Stimulated activated naive CD8-positive, alpha-beta T cell treated with anti-CD3 and anti-CD28 coated beads, Interleukin-15, amount 100 ng/mL, for 72 hours (primary cell): ENCODE results near the gene C7orf57.

ENCODE experiments used
- ATAC-seq: fragments of 150-1000 bp; cut with Tn5 transposase; 2 replicates; pipeline ENCODE4 v1.10.0; 2021; ENCODE audit warnings: mild to moderate bottlenecking, moderate library complexity
- DNase-seq, 2 donors: peaks; one replicate each; pipeline ENCODE4 v3.0.0; 2021 to 2022
- H3K27ac Mint-ChIP-seq, 2 donors: one replicate each; pipeline ENCODE4 v1.8.0; 2022; ENCODE audit warnings: mild to moderate bottlenecking in 2 of 2, mixed read lengths in 2 of 2, moderate library complexity in 2 of 2
- H3K27me3 Mint-ChIP-seq: one replicate; pipeline ENCODE4 v1.8.0; 2022; ENCODE audit warnings: mixed read lengths
- H3K4me1 Mint-ChIP-seq: one replicate; pipeline ENCODE4 v1.8.0; 2022; ENCODE audit warnings: mild to moderate bottlenecking, mixed read lengths
- H3K4me3 Mint-ChIP-seq, 2 donors: one replicate each; pipeline ENCODE4 v1.8.0; 2022; ENCODE audit warnings: mild to moderate bottlenecking in 2 of 2, mixed read lengths in 2 of 2, moderate library complexity in 1 of 2
- H3K9me3 Mint-ChIP-seq, 2 donors: one replicate each; pipeline ENCODE4 v1.8.0; 2022; ENCODE audit warnings: mixed read lengths in 2 of 2

Gene C7orf57

GRCh38 chr7:48088559-48089045, 53.3 kb downstream of the C7orf57 start:
- Mint-ChIP-seq H3K9me3 (no peaks in the 10 kb centered on the region), H3K4me3 (peak overlapping the region; percentile 83 to 91), H3K27ac (peak overlapping the region; percentile 96), H3K27me3 (no peaks in the 10 kb centered on the region), H3K4me1 (peaks cover 84% of the 10 kb centered on the region)
- DNase-seq (no peak), ATAC-seq (peak; percentile 81)

- H3K27ac Mint-ChIP-seq: peak within 1 kb of the TSS; percentile 96
- peaks cover 88% of the 10 kb centered on the region for H3K4me1 Mint-ChIP-seq
- peak; percentile 87 to 94 for DNase-seq
- H3K27me3 Mint-ChIP-seq: no peaks in the 10 kb centered on the region
- H3K9me3 Mint-ChIP-seq: no peaks in the 10 kb centered on the region
- peak within 1 kb of the TSS; percentile 83 to 91 for H3K4me3 Mint-ChIP-seq
- ATAC-seq: peak; percentile 81
These were observed 54.0 kb downstream of the C7orf57 start, which contains the start of gene UPP1 for GRCh38 chr7:48089046-48090003. UPP1 (plus strand) TSS chr7:48089265; CDS start chr7:48094784, 5,519 bp downstream.

- no peaks in the 10 kb centered on the region for H3K27me3 Mint-ChIP-seq
- H3K9me3 Mint-ChIP-seq: no peaks in the 10 kb centered on the region
- H3K4me3 Mint-ChIP-seq: peak overlapping the region; percentile 83 to 91
- peak overlapping the region in 1 of 2 donors; percentile 22 for H3K27ac Mint-ChIP-seq
- peaks cover 87% of the 10 kb centered on the region for H3K4me1 Mint-ChIP-seq
- DNase-seq: no peak
- no peak for ATAC-seq
These were observed 54.9 kb downstream of the C7orf57 start for GRCh38 chr7:48090095-48090805.

- Mint-ChIP-seq H3K27ac (peak overlapping the region in 1 of 2 donors; percentile 33), H3K4me3 (no peak overlapping the region), H3K27me3 (no peaks in the 10 kb centered on the region), H3K9me3 (no peaks in the 10 kb centered on the region), H3K4me1 (peaks cover 87% of the 10 kb centered on the region)
- ATAC-seq (no peak), DNase-seq (no peak)
These were observed 56.4 kb downstream of the C7orf57 start for GRCh38 chr7:48091506-48092433.

DNA sequence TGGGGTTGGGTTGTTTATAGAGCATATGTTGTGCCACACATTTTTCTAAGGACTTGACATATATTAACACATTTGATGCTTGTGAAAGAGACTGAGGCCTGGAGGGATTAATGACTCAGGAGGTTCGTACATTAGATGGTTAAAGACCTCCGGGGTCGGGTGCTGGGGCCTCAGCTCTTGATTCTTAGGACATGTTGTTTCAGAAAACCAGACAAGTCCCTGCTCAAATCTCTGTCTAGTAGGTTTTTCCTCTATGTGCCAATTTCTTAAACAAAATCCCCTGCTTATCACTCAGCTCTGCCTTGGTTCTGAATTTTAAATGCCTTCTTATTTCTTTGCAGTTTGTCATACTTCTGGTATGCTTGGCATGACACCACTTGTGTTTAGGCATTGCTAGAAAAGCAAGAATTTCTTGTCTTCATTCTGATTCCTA, 59.5 kb downstream of the C7orf57 start:
- no peaks in the 10 kb centered on the region for H3K9me3 Mint-ChIP-seq
- peaks cover 95% of the 10 kb centered on the region for H3K4me1 Mint-ChIP-seq
- H3K4me3 Mint-ChIP-seq: no peak overlapping the region
- no peak for DNase-seq
- no peak overlapping the region for H3K27ac Mint-ChIP-seq
- H3K27me3 Mint-ChIP-seq: no peaks in the 10 kb centered on the region
- no peak for ATAC-seq

- Mint-ChIP-seq H3K9me3 (no peaks in the 10 kb centered on the region), H3K4me3 (peak overlapping the region; percentile 46 to 74), H3K4me1 (peaks cover 81% of the 10 kb centered on the region), H3K27me3 (no peaks in the 10 kb centered on the region), H3K27ac (peak overlapping the region; percentile 55 to 94)
- peak; percentile 72 for ATAC-seq
- DNase-seq: no peak
These were observed 60.9 kb downstream of the C7orf57 start for GRCh38 chr7:48096273-48096672.

DNA sequence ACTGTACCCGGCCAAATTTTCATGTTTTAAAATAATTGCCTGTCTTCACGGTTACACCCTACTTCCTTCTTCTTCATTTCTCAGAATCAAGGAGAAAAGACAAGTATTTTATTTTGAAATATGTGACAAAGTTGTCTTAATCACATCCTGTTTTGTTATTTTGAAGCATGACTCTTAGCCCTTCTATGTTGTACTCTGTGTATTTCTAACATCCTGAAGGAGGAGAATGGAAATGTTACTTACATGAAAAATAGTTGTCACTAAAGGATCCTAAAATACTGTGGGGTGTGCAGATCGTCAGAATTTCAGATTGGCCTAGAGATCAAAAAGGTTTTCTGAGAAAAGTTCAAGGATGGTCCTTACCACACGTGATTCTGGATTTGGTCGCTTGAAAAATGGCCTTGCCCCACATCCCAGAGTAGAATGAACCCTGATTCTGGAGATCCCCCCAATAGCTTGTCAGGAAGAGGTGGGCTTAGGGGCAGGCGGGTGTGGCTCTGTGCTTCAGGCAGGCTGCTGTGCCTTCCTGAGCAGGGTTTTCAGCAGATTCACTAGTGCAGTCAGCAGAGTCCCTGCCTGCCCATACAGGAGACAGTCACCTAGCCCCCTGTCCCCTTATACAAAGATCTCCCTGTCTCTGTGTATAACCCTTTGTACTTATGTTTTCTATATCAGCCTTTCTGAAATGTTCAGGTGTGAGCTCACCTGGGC, 62.3 kb downstream of the C7orf57 start:
- peak overlapping the region; percentile 43 to 60 for H3K4me3 Mint-ChIP-seq
- H3K27me3 Mint-ChIP-seq: no peaks in the 10 kb centered on the region
- no peaks in the 10 kb centered on the region for H3K9me3 Mint-ChIP-seq
- ATAC-seq (peak; percentile 68), DNase-seq (peak in 1 of 2 donors; percentile 14)
- H3K4me1 Mint-ChIP-seq: peaks cover 67% of the 10 kb centered on the region
- H3K27ac Mint-ChIP-seq: peak overlapping the region; percentile 72 to 91

DNA sequence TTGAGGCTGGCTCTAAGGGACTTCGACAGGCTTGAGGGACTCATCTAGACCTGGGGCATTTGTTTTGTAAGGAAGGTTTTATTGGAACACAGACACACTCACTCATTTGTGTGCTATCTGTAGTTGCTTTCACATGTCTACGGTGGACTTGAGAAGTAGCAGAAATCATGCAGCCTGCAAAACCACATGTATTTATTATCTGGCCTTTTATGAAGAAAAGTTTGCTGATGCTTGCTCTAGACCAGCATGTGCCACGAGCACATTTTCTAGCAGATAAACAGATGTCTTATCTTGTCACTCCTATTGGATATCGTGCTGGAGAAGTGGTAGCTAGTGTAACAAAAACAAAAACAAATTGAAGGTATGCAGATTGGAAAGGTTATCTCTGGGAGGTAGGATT, 63.5 kb downstream of the C7orf57 start:
- ATAC-seq (no peak), DNase-seq (no peak)
- Mint-ChIP-seq H3K4me1 (peaks cover 58% of the 10 kb centered on the region), H3K4me3 (no peak overlapping the region), H3K9me3 (no peaks in the 10 kb centered on the region), H3K27ac (peak overlapping the region; percentile 72 to 91), H3K27me3 (no peaks in the 10 kb centered on the region)

GRCh38 chr7:48099781-48100180, 64.4 kb downstream of the C7orf57 start:
- DNase-seq (no peak), ATAC-seq (no peak)
- Mint-ChIP-seq H3K9me3 (no peaks in the 10 kb centered on the region), H3K4me3 (no peak overlapping the region), H3K4me1 (peaks cover 49% of the 10 kb centered on the region), H3K27ac (no peak overlapping the region), H3K27me3 (no peaks in the 10 kb centered on the region)

GRCh38 chr7:48101352-48101751, 66.0 kb downstream of the C7orf57 start:
- DNase-seq (no peak), ATAC-seq (no peak)
- no peaks in the 10 kb centered on the region for H3K27me3 Mint-ChIP-seq
- no peak overlapping the region for H3K27ac Mint-ChIP-seq
- H3K4me3 Mint-ChIP-seq: no peak overlapping the region
- no peaks in the 10 kb centered on the region for H3K9me3 Mint-ChIP-seq
- H3K4me1 Mint-ChIP-seq: peaks cover 35% of the 10 kb centered on the region

- Mint-ChIP-seq H3K4me1 (peaks cover 28% of the 10 kb centered on the region), H3K27ac (no peak overlapping the region), H3K27me3 (no peaks in the 10 kb centered on the region), H3K9me3 (no peaks in the 10 kb centered on the region), H3K4me3 (no peak overlapping the region)
- DNase-seq (no peak), ATAC-seq (peak; percentile 31)
These were observed 66.6 kb downstream of the C7orf57 start for GRCh38 chr7:48101968-48102367.

- Mint-ChIP-seq H3K9me3 (no peaks in the 10 kb centered on the region), H3K27me3 (no peaks in the 10 kb centered on the region), H3K4me1 (peaks cover 26% of the 10 kb centered on the region), H3K4me3 (no peak overlapping the region), H3K27ac (no peak overlapping the region)
- no peak for ATAC-seq
- no peak for DNase-seq
These were observed 67.2 kb downstream of the C7orf57 start for GRCh38 chr7:48102530-48102929.

GRCh38 chr7:48105045-48105444, 69.7 kb downstream of the C7orf57 start:
- Mint-ChIP-seq H3K4me3 (no peak overlapping the region), H3K4me1 (peaks cover 14% of the 10 kb centered on the region), H3K27me3 (no peaks in the 10 kb centered on the region), H3K27ac (peak overlapping the region; percentile 20 to 82), H3K9me3 (no peaks in the 10 kb centered on the region)
- no peak for DNase-seq
- no peak for ATAC-seq

DNA sequence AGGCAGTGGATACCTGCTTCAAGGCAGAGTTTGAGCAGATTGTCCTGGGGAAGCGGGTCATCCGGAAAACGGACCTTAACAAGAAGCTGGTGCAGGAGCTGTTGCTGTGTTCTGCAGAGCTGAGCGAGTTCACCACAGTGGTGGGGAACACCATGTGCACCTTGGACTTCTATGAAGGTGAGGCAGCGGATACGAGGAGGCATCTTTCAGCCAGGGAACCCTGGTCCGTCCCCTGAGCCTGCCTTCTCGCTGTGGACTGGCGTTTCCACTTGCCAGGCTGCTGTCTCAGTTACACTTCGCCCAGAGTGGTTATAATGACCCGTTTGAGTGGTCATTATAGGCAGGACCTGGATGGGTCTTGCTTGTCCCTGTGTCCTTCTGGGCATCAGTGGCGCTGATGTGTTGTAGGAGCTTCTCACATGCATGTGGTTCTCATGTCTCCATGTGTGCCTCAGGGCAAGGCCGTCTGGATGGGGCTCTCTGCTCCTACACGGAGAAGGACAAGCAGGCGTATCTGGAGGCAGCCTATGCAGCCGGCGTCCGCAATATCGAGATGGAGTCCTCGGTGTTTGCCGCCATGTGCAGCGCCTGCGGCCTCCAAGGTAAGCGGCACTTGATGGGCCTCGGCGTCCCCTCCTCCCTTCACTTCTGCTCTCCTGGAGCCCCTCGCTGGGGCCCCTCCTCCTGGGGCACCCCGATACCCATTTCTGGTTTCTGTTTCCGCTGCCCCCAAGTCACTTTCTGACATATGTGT, 71.7 kb downstream of the C7orf57 start:
- Mint-ChIP-seq H3K27ac (peak overlapping the region in 1 of 2 donors; percentile 60), H3K9me3 (no peaks in the 10 kb centered on the region)
- no peak for ATAC-seq

More for the DNA sequence above, 71.7 kb downstream of the C7orf57 start:
- Mint-ChIP-seq H3K27me3 (no peaks in the 10 kb centered on the region), H3K4me1 (peaks cover 19% of the 10 kb centered on the region), H3K4me3 (no peak overlapping the region)
- DNase-seq: no peak
